Rectal smooth muscle tissue (tissue), 1 donor: ENCODE data around the gene GLYATL2.

ENCODE experiments used
- H3K27ac ChIP-seq: one replicate; pipeline ENCODE4 v1.7.0; 2013; ENCODE audit warnings: low read depth, low read length, inconsistent platforms
- H3K27me3 ChIP-seq: one replicate; pipeline ENCODE4 v1.7.0; 2013; ENCODE audit warnings: low read length; ENCODE audit not compliant: control insufficient read depth, insufficient read depth
- H3K36me3 ChIP-seq: one replicate; pipeline ENCODE4 v1.7.0; 2013; ENCODE audit warnings: low read length; ENCODE audit not compliant: control insufficient read depth, insufficient read depth
- H3K4me1 ChIP-seq: one replicate; pipeline ENCODE4 v1.7.0; 2013; ENCODE audit warnings: low read length; ENCODE audit not compliant: control insufficient read depth, insufficient read depth
- H3K4me3 ChIP-seq: one replicate; pipeline ENCODE4 v1.7.0; 2013; ENCODE audit warnings: low read length
- H3K9ac ChIP-seq: one replicate; pipeline ENCODE4 v1.7.0; 2013; ENCODE audit warnings: low read length

Gene GLYATL2

DNA sequence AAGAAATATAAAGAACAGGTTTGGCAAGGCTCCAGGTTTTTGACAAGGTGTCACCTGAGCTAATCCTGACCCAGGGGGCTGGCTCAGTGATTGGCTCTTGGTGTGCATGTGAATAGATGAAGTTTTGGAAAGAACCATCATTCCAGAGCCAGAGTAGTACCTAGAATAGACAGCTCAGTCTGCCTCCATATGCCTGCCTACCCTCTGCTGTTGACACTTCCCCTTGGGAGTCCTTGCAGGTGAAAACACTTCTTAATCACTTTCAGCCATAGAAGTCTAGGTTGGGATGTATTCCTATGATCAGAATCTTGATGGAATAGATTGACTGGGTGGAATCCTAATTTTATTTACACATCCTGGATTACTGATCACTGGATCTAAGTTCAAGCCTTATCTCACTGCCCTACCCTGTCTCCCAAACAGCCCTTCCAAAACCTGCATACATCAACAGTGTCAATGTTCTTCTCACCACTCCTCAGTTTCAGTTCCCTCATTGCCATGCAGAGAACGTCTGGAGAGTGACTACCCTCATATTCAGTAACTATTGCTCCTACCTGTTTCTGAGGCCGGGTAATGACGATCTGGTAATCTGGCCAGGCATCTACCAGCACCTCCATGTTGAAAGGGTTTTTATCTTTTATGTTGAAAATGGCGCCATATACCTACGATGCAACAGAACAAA is 6.7 kb downstream of the GLYATL2 start:
- Histone ChIP-seq H3K36me3 (no peaks in the 10 kb centered on the region), H3K4me3 (no peak overlapping the region), H3K9ac (no peak overlapping the region), H3K4me1 (no peaks in the 10 kb centered on the region), H3K27me3 (no peaks in the 10 kb centered on the region), H3K27ac (no peak overlapping the region)

DNA sequence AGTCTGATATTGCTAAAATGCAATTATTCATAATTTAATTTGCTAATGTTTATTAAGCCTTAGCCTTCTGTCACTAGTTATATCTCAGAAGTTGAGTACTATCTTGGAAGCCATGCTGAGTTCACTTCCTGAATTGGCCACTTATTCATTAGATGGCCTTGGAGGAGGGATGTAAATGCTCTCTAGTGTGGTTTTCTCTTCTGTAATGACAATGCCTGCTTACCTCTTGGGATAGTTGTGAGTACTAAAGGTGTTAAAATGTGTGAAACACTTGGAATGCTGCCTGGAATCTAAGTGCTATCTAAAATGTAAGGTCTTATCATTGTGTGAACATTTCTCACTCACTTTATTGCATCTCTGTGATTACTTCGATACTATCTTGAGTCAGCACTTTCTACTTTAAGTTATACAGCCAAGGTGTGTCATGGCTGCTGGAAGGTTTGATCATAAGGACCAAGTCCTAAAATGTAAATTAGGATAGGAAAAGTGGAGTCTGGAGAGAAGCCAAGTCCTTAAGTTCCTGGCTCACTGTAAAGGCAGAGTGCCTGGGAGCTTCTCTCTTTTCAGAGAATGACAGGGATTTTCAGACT is 12.4 kb downstream of the GLYATL2 start:
- no peaks in the 10 kb centered on the region for H3K27me3 ChIP-seq
- no peaks in the 10 kb centered on the region for H3K36me3 ChIP-seq
- H3K4me3 ChIP-seq = no peak overlapping the region
- no peak overlapping the region for H3K9ac ChIP-seq
- no peaks in the 10 kb centered on the region for H3K4me1 ChIP-seq
- no peak overlapping the region for H3K27ac ChIP-seq

DNA sequence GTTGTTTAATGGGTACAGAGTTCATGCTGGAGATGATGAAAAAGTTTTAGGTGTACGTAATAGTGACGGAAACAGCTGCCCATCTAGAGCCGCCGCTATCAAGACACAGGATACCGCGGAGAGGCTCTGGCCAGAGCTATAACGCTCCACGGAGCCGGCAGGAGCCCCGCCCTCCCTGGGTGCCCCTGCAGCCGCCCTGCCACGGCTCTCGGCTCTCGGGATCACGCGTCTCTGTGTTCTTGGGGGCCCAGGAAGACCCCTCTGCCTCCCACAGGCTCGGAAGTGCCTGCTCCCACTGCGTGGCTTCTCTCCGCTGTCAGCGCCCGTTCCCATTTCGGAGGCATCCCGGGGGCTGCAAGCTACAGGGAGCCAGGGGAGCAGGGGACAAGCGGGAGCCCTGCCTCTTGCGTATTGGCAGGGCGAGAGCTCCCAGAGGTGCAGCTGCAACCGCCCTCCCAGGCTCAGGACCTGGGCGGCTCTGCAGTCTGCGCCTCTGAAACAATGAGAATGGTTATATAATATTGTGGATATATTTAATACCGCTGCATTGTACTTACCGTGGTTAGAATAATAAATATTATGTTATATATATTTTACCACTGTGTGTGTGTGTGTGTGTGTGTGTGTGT is 13.7 kb downstream of the GLYATL2 start:
- Histone ChIP-seq H3K4me3 (no peak overlapping the region), H3K27me3 (no peaks in the 10 kb centered on the region), H3K27ac (no peak overlapping the region), H3K9ac (no peak overlapping the region), H3K36me3 (no peaks in the 10 kb centered on the region), H3K4me1 (no peaks in the 10 kb centered on the region)

DNA sequence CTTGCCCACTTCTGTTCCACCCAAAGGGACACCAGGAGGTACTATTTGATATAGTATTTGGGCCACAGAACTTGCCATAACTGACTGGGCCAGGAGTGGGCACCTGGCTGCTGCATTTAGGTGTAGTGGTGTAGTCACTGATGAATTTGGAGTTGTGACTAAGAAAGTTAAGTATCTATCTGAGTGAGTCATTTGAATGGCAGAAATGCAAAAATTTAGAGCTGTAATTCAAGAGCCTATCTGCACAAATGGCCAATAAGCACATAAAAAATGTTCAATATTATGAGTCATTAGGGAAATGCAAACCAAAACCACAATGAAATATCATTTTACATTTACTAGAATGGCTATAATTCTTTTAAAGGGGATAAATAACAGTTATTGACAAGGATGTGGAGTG is 14.7 kb downstream of the GLYATL2 start:
- Histone ChIP-seq H3K4me1 (no peaks in the 10 kb centered on the region), H3K4me3 (no peak overlapping the region), H3K27ac (no peak overlapping the region)

DNA sequence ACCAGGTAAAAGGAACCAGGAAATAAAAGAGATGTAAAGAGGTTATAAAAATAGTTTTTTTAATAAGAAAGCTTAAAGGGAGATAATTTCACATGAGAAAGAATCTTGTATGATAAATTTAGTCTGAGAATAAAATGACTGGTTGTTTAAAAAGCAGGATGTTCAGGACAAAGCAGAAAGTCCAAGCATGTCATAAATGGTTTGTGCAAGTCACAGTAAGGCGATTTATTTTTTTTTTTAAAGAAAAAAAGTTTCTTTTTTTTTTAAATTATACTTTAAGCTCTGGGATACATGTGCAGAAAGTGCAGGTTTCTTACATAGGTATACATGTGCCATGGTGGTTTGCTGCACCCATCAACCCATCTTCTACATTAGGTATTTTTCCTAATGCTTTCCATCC is 30.8 kb downstream of the GLYATL2 start:
- Histone ChIP-seq H3K27me3 (no peaks in the 10 kb centered on the region), H3K9ac (no peak overlapping the region), H3K4me3 (no peak overlapping the region), H3K4me1 (no peaks in the 10 kb centered on the region), H3K36me3 (no peaks in the 10 kb centered on the region), H3K27ac (no peak overlapping the region)

More for the DNA sequence above, 14.7 kb downstream of the GLYATL2 start:
- H3K36me3 ChIP-seq = no peaks in the 10 kb centered on the region
- no peaks in the 10 kb centered on the region for H3K27me3 ChIP-seq
- H3K9ac ChIP-seq = no peak overlapping the region

DNA sequence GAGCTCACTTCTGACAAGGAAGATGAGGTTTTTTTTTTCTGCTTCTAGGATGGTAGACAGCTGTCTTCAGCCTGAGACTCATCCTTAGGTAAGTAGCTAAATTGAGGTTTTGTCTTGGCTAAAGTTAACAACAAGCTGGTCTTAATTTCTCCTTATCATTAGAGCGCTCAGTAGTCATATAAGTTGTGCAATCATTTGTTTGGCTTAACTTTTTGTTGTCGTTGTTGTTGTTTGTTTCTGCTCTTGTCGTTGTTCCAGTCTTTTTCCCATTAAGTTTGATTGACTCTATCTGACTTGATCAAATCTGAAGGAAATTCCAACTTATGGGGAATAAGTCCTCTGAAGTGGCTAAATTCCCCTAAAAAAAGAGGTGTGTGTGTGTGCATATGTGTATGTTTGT is 33.0 kb downstream of the GLYATL2 start:
- Histone ChIP-seq H3K27ac (no peak overlapping the region), H3K4me1 (no peaks in the 10 kb centered on the region), H3K9ac (no peak overlapping the region), H3K27me3 (no peaks in the 10 kb centered on the region), H3K4me3 (no peak overlapping the region), H3K36me3 (no peaks in the 10 kb centered on the region)

DNA sequence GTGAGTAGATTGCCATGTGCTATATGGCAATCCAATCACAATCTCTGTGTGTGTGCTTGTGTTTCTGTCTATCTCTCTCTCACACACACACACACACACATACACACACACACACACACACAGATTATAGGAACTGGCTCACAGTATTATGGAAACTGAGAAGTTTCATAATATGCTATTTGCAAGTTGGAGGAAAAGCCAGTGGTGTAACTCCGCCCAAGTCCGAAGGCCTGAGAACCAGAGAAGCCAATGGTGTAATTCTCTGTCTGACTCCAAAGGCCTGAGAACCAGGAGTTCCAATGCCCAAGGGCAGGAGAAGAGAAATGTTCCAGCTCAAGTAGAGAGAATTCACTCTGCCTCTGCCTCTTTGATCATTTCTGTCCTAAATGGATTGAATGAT is 37.2 kb downstream of the GLYATL2 start:
- Histone ChIP-seq H3K36me3 (no peaks in the 10 kb centered on the region), H3K27me3 (no peaks in the 10 kb centered on the region), H3K4me3 (no peak overlapping the region), H3K27ac (no peak overlapping the region), H3K4me1 (no peaks in the 10 kb centered on the region), H3K9ac (no peak overlapping the region)

DNA sequence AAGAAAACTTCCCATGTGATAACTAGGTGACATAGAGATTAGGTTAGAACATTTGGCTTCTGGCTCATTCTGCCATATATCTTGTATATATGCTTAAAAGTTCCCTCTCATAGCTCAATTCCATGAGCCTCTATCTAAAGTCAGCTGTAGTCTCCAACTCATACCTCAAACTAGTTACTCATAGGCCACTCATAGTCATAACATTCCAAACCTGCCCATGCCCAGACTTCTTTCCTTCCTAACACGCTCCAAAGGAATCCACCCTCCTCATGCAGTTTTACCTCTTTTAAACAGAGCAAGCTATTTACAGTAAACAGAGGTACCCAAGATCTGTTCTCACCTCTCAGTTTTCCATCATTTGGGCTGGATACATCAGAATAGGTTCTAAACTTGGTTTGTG is 39.4 kb downstream of the GLYATL2 start:
- Histone ChIP-seq H3K36me3 (no peaks in the 10 kb centered on the region), H3K4me1 (no peaks in the 10 kb centered on the region), H3K4me3 (no peak overlapping the region)

DNA sequence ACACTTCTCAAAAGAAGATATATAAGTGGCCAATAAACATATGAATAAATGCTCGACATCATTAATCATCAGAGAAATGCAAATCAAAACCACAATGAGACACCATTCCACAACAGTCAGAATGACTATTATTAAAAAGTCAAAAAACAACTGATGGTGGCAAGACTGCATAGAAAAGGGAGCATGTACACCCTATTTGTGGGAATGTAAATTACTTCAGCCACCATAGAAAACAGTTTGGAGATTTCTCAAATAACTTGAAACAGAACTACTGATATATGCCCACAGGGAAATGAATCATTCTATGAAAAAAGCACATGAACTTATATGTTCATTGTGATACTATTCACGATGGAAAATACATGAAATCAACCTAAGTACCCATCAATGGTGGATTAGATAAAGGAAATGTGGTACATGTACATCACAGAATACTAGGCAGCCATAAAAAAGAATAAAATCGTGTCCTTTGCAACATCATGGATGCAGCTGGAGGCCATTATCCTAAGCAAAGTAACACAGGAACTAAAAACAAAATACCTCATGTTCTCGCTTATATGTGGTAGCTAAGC is 42.4 kb downstream of the GLYATL2 start:
- no peak overlapping the region for H3K27ac ChIP-seq

More for the DNA sequence above, 39.4 kb downstream of the GLYATL2 start:
- no peak overlapping the region for H3K9ac ChIP-seq
- no peak overlapping the region for H3K27ac ChIP-seq
- no peaks in the 10 kb centered on the region for H3K27me3 ChIP-seq

DNA sequence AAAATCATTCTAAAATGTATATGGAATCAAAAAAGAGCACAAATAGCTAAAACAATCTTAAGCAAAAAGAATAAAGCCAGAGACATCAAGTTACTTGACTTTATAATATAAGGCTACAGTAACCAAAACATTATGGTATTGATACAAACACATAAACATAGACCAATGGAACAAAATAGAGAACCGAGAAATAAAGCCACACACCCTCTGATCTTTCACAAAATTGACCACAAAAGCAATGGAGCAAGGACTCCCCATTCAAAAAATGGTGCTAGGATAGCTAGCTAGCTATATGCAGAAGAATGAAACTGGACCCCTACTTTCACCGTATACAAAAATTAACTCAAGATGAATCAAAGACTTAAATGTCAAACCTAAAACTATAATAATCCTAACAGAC is 43.2 kb downstream of the GLYATL2 start:
- Histone ChIP-seq H3K36me3 (no peaks in the 10 kb centered on the region), H3K9ac (no peak overlapping the region), H3K27me3 (no peaks in the 10 kb centered on the region), H3K27ac (no peak overlapping the region), H3K4me3 (no peak overlapping the region), H3K4me1 (no peaks in the 10 kb centered on the region)

More for the DNA sequence above, 42.4 kb downstream of the GLYATL2 start:
- Histone ChIP-seq H3K27me3 (no peaks in the 10 kb centered on the region), H3K9ac (no peak overlapping the region), H3K4me1 (no peaks in the 10 kb centered on the region), H3K36me3 (no peaks in the 10 kb centered on the region), H3K4me3 (no peak overlapping the region)

DNA sequence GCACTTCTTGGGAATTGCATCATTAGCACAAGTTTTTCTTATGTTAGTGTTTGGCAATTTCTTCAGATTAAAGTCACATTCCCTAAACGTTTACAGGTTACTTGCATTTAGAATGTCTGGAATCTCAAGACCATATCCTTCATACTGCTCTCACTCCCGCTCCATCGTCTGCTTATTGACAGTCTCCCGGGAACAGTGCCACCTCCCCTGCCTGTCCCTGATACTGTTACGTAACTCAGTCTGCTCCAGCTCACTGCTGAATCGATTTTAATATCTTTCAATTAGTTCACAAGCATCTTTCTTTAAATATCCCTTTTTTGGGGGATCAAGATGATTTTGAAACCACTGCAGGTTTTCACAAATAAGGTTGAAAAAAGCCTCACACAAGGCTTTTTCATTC is 48.2 kb downstream of the GLYATL2 start:
- Histone ChIP-seq H3K27me3 (no peaks in the 10 kb centered on the region), H3K4me3 (no peak overlapping the region), H3K4me1 (no peaks in the 10 kb centered on the region), H3K27ac (no peak overlapping the region), H3K9ac (no peak overlapping the region), H3K36me3 (no peaks in the 10 kb centered on the region)

DNA sequence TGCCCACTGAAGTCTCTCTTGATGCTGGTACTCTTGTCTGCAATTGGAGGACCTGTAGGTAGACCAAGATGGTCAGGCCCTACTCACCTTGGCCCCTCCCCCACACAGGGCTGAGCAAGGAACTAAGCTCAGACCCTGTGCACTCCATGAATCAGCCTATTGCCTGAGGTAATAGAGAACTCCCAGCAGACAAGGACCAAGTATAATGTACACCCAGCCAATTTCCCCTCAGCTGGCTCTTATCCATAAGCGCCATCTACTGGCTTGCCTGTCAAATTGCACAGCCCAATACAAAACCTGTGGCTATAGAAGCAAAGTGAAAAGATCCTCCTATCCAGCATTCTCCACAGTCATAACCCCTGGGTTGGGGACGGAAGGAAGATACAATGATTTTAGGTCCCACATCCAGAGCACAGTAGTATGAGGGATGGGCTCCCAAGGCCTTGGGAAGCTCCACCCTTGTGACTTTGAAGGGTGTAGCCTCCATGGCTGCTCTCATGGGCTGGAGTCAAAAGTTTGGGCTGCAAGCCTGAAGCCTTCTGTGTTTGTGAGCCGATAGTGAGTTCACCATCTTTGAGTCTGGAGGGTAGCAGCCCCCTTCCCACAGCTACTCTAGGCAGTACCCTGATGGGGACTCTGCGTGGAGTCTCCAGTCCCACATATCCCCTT is 56.0 kb downstream of the GLYATL2 start:
- H3K9ac ChIP-seq = no peak overlapping the region
- no peak overlapping the region for H3K27ac ChIP-seq
- H3K36me3 ChIP-seq = no peaks in the 10 kb centered on the region
- no peaks in the 10 kb centered on the region for H3K27me3 ChIP-seq
- no peak overlapping the region for H3K4me3 ChIP-seq
- H3K4me1 ChIP-seq = no peaks in the 10 kb centered on the region
